Left lung (tissue), 10 donors: Measurements from ENCODE around the gene GAS6. TPM values are rescaled to one million over a fixed set of nuclear protein-coding genes. Genes with fewer than 3 reads are reported as not detected.
A peak's percentile ranks its signal among the peaks of the same experiment; 100 is the strongest.

ENCODE experiments used
- ATAC-seq: fragments of 200-7000 bp; cut with Tn5 transposase; one replicate; pipeline ENCODE4 v1.9.1; 2020; ENCODE audit warnings: moderate library complexity
- DNase-seq, 4 donors: peaks; one replicate each; pipeline ENCODE4 v3.0.0-alpha.2; 2013 to 2020
- H3K27ac ChIP-seq, 2 donors: fragments of 200-600 bp; sonication (generic) in 1 of 2; one replicate each; pipeline versions ENCODE4 v1.5.0 to v1.8.0; 2020 to 2021
- H3K27me3 ChIP-seq, 2 donors: fragments of 200-600 bp; sonication (generic) in 1 of 2; one replicate each; pipeline versions ENCODE4 v1.5.0 to v1.8.0; 2020 to 2021
- H3K36me3 ChIP-seq, 2 donors: fragments of 200-600 bp; sonication (generic) in 1 of 2; one replicate each; pipeline versions ENCODE4 v1.5.0 to v1.8.0; 2020 to 2021
- H3K4me1 ChIP-seq, 2 donors: fragments of 200-600 bp; one replicate each; pipeline ENCODE4 v1.8.0; 2021
- H3K4me3 ChIP-seq, 2 donors: fragments of 200-600 bp; sonication (generic) in 1 of 2; one replicate each; pipeline versions ENCODE4 v1.5.0 to v1.8.0; 2020 to 2021; ENCODE audit warnings: mild to moderate bottlenecking in 1 of 2
- H3K9me3 ChIP-seq, 2 donors: fragments of 200-600 bp; sonication (generic) in 1 of 2; one replicate each; pipeline versions ENCODE4 v1.5.0 to v1.8.0; 2020 to 2021
- CTCF ChIP-seq, 2 donors: fragments of 200-600 bp; sonication (generic) in 1 of 2; IDR thresholded peaks; one replicate each; pipeline versions ENCODE4 v1.5.0 to v1.8.0; 2021; ENCODE audit warnings: antibody characterized with exemption in 2 of 2
- intact Hi-C, 2 donors: fragments of 100-400 bp; cut with DNase I; formaldehyde crosslinking; loops; one replicate each; pipeline versions ENCODE4 v1.11.2 to v1.14.2; 2022
- polyA plus RNA-seq, 6 donors: library from polyadenylated mRNA; unstranded; fragments of 120-200 nt; gene quantifications; one replicate each; pipeline ENCODE4 v1.2.1, GENCODE V29; 2013; ENCODE audit not compliant: insufficient read length in 6 of 6
- total RNA-seq, 2 donors: library from RNA; stranded (reverse); fragmentation: NEBNext Ultra II Directional; extraction: Animal tissue kit (Norgen Biotek cat#: 25700); gene quantifications; one replicate each; pipeline ENCODE4 v1.2.1, GENCODE V29; 2021
- donor health status: DM: no; HTN: yes; CAD: no.
- donor health status: DM: no; HTN: no; CAD: no.

The GAS6 gene
- total and polyA plus RNA-seq, 8 donors = 24.8 to 169 (median 33.5) TPM

GRCh38 chr13:113843864-113844556, 19.9 kb downstream of the GAS6 start:
- Histone ChIP-seq H3K36me3 (peaks cover 0 to 25% of the 10 kb centered on the region in 2 donors), H3K4me3 (no peak overlapping the region), H3K27me3 (no peaks in the 10 kb centered on the region), H3K27ac (peak overlapping the region in 1 of 2 donors; percentile 55), H3K9me3 (no peaks in the 10 kb centered on the region), H3K4me1 (peaks cover 7 to 15% of the 10 kb centered on the region in 2 donors)
- ATAC-seq = no peak
- DNase-seq = peak in 2 of 4 donors; percentile 29 to 69
- intact Hi-C loops = no loop called here
- no peak for TF ChIP-seq CTCF (IDR thresholded peaks at IDR 0.05)

GRCh38 chr13:113843063-113843654, 20.7 kb downstream of the GAS6 start:
- Histone ChIP-seq H3K27me3 (no peaks in the 10 kb centered on the region), H3K4me3 (no peak overlapping the region), H3K9me3 (no peaks in the 10 kb centered on the region), H3K36me3 (peaks cover 0 to 25% of the 10 kb centered on the region in 2 donors), H3K4me1 (peaks cover 14 to 16% of the 10 kb centered on the region in 2 donors), H3K27ac (peak overlapping the region in 1 of 2 donors; percentile 55)
- no peak for TF ChIP-seq CTCF (IDR thresholded peaks at IDR 0.05)
- DNase-seq (peak in 1 of 4 donors; percentile 63), ATAC-seq (no peak)
- intact Hi-C loops = no loop called here

- no peak for TF ChIP-seq CTCF (IDR thresholded peaks at IDR 0.05)
- DNase-seq (no peak), ATAC-seq (no peak)
- Histone ChIP-seq H3K9me3 (no peaks in the 10 kb centered on the region), H3K27ac (no peak overlapping the region), H3K27me3 (no peaks in the 10 kb centered on the region), H3K4me3 (no peak overlapping the region), H3K36me3 (peaks cover 0 to 25% of the 10 kb centered on the region in 2 donors), H3K4me1 (peaks cover 20 to 23% of the 10 kb centered on the region in 2 donors)
- intact Hi-C loops = no loop called here
These were observed 21.4 kb downstream of the GAS6 start for GRCh38 chr13:113842336-113843062.

GRCh38 chr13:113841353-113841650, 22.6 kb downstream of the GAS6 start:
- Histone ChIP-seq H3K36me3 (peaks cover 0 to 15% of the 10 kb centered on the region in 2 donors), H3K9me3 (no peaks in the 10 kb centered on the region), H3K4me1 (peaks cover 26 to 30% of the 10 kb centered on the region in 2 donors), H3K27me3 (no peaks in the 10 kb centered on the region), H3K4me3 (no peak overlapping the region), H3K27ac (no peak overlapping the region)
- no peak for TF ChIP-seq CTCF (IDR thresholded peaks at IDR 0.05)
- intact Hi-C loops = no loop called here
- no peak for DNase-seq
- ATAC-seq = no peak
